ENCODE results near the gene RHOV. TPM values are rescaled to one million over a fixed set of nuclear protein-coding genes. Genes with fewer than 3 reads are reported as not detected.

RHOV gene
- total RNA-seq, 2 donors from 2014 or later: not detected

DNA sequence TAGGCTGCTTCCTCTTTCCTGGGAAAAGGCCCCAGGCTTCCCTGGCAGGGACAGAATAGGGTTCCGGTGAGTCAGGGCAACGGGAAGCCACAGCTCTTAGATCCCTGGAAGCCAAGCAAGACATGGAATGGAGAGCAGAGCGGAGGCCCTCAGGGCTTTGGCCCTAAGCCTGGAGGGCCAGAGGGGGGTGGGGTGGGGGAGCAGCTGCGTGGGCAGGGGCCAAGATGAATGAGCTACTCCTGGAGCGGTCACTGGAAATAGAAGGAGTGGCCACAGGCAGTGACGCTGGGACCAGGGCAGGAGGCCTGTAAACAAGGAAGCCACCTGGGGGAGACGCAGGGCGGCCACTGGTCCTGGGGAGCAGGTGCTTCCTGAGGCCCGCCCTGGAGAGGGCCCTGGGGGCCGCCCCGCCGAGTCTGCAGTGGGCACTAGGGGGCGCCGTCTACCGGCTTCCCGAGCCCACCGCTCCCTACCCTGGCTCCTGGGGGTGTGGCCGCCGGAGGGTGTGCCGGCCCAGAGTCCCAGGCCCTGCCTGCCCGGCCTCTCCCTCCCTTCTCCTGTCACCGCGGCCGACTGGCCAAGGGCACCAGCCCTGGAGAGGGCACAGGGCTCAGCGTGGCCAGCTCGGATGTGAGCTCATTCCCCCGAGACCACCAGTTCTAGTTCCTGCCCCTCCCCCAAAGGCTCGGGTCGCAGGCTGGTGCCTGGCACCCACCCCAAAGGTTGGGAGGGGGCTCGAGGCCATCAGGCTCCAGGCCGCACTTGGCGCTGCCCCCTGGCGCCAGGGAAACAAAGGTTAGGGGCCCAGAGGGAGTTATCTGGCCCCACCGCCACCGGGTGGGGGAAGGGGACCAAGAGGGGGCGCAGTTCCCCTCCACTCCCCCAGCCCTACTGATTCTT, 32.3 kb upstream of the RHOV start:
- intact Hi-C loops (cut with DNase I): loop anchor here (2.0 to 10.0 kb wide), 3 partner anchors 36 to 278 kb away; no protein-coding TSS in a partner anchor
- DNase-seq: peak; percentile 91
- ATAC-seq: peak; percentile 80 to 85

DNA sequence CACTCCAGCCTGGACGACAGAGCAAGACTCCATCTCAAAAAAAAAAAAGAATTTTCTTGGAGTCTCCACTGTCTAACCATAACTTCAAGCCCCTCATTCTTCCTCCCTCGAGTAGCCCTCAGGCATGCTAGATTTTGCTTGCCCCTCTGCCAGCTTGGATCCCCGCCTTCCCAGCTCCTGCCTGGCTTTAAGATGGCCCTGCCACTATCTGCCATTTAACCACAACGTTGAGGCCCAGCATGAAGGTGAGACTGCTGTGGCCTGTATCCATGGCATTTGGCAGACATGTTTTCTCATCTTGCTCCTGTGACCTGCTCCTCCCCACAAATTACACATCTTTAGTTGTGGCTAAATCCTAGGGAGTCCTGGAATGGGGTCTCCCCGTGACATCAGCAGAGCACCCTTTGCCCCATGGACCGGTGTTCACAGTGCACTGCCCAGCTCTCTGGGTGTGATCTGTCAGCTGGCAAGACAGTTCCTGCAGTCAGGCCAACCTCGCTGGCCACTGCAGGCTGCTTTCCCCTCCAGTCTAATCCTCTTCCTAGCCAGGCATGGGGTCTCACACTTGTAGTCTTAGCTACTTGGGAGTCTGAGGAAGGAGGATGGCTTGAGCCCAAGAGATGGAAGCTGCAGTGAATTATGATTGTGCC, 30.6 kb upstream of the RHOV start:
- intact Hi-C loops (cut with DNase I): loop anchor here (1.0 to 10.0 kb wide), 4 partner anchors 38 to 280 kb away; no protein-coding TSS in a partner anchor
- ATAC-seq (no peak), DNase-seq (no peak)

DNA sequence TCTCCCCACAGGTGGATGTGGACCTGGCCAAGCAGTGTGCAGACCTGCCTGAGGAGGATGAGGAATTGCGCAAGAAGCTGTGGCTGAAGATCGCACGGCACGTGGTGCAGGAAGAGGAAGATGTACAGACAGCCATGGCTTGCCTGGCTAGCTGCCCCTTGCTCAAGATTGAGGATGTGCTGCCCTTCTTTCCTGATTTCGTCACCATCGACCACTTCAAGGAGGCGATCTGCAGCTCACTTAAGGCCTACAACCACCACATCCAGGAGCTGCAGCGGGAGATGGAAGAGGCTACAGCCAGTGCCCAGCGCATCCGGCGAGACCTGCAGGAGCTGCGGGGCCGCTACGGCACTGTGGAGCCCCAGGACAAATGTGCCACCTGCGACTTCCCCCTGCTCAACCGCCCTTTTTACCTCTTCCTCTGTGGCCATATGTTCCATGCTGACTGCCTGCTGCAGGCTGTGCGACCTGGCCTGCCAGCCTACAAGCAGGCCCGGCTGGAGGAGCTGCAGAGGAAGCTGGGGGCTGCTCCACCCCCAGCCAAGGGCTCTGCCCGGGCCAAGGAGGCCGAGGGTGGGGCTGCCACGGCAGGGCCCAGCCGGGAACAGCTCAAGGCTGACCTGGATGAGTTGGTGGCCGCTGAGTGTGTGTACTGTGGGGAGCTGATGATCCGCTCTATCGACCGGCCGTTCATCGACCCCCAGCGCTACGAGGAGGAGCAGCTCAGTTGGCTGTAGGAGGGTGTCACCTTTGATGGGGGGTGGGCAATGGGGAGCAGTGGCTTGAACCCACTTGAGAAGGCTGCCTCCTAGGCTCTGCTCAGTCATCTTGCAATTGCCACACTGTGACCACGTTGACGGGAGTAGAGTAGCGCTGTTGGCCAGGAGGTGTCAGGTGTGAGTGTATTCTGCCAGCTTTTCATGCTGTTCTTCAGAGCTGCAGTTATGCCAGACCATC, 28.8 kb upstream of the RHOV start:
- DNase-seq (peak; percentile 57), ATAC-seq (no peak)
- intact Hi-C loops (cut with DNase I): loop anchor here in 1 of 2 donors (10.0 kb wide), 1 partner anchor 282 kb away; no protein-coding TSS in a partner anchor

DNA sequence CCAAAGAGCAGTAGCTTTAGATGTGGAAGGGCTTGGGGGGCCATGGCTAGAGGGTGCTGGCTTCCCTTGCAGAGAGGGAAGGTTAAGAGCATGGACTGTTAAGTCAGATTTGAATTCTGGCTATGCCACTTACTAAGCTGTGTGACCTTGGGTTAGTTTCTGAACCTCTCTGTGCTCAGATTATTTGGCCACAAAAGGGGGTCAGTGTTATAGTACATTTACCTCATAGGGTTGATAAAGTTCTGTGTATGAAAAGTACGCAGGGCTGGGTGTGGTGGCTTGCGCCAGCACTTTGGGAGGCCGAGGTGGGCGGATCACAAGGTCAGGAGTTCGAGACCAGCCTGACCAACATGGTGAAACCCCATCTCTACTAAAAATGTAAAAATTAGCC, 27.0 kb upstream of the RHOV start:
- intact Hi-C loops (cut with DNase I): loop anchor here in 1 of 2 donors (10.0 kb wide), 1 partner anchor 284 kb away; no protein-coding TSS in a partner anchor
- DNase-seq (no peak), ATAC-seq (no peak)

DNA sequence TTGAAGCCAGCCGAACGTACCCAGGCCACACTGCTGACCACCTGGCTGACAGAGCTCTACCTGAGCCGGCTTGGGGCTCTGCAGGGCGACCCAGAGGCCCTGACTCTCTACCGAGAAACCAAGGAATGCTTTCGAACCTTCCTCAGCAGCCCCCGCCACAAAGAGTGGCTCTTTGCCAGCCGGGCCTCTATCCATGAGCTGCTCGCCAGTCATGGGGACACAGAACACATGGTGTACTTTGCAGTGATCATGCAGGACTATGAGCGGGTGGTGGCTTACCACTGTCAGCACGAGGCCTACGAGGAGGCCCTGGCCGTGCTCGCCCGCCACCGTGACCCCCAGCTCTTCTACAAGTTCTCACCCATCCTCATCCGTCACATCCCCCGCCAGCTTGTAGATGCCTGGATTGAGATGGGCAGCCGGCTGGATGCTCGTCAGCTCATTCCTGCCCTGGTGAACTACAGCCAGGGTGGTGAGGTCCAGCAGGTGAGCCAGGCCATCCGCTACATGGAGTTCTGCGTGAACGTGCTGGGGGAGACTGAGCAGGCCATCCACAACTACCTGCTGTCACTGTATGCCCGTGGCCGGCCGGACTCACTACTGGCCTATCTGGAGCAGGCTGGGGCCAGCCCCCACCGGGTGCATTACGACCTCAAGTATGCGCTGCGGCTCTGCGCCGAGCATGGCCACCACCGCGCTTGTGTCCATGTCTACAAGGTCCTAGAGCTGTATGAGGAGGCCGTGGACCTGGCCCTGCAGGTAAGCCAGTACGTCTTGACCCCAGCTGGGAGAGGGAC, 26.4 kb upstream of the RHOV start:
- DNase-seq: no peak
- intact Hi-C loops (cut with DNase I): loop anchor here in 1 of 2 donors (10.0 kb wide), 1 partner anchor 284 kb away; no protein-coding TSS in a partner anchor

DNA sequence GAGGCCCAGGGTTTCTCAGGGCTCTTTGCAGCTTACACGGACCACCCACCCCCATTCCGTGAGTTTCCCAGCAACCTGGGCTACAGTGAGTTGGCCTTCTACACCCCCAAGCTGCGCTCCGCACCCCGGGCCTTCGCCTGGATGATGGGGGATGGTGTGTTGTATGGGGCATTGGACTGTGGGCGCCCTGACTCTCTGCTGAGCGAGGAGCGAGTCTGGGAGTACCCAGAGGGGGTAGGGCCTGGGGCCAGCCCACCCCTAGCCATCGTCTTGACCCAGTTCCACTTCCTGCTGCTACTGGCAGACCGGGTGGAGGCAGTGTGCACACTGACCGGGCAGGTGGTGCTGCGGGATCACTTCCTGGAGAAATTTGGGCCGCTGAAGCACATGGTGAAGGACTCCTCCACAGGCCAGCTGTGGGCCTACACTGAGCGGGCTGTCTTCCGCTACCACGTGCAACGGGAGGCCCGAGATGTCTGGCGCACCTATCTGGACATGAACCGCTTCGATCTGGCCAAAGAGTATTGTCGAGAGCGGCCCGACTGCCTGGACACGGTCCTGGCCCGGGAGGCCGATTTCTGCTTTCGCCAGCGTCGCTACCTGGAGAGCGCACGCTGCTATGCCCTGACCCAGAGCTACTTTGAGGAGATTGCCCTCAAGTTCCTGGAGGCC, 25.6 kb upstream of the RHOV start:
- intact Hi-C loops (cut with DNase I): loop anchor here in 1 of 2 donors (10.0 kb wide), 1 partner anchor 285 kb away; no protein-coding TSS in a partner anchor
- ATAC-seq: no peak
- DNase-seq: no peak

More for the DNA sequence above, 26.4 kb upstream of the RHOV start:
- ATAC-seq: no peak

DNA sequence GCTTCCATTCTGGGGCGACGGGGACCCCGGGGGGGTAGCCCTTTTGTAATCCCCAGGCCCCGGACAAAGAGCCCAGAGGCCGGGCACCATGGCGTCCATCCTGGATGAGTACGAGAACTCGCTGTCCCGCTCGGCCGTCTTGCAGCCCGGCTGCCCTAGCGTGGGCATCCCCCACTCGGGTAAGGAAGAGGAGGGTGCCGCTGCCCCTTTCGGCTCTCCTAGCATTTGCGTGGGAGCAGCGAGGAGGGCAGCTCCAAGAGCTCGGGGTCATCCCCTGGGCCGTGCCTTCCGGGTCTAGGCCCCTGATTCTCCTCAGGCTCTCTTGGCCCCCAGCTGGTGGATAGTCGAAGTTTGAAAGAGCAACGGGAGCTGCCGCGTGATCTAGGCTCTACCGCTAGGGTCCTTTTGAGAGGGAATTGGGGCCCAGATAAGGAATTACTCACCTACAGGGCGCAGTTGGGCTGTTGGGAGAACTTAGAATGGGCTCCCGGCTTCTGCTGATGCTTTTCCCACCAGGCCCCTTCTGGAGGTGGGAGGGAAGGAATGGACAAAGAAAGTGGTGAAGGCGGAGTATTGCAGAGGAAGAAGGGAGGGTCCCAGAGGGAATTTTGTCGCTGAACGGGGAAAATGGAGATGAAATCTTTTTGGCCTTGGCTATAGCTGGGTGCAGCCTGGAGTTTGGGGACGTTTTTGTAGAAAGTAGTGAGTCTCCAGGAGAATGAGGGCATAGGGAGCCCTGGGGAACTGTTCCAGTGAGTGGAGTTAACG, 20.8 kb upstream of the RHOV start:
- DNase-seq: peak; percentile 60
- ATAC-seq: peak; percentile 47 to 72
- intact Hi-C loops (cut with DNase I): loop anchor here in 1 of 2 donors (5.0 kb wide), 2 partner anchors 218 to 373 kb away; no protein-coding TSS in a partner anchor

DNA sequence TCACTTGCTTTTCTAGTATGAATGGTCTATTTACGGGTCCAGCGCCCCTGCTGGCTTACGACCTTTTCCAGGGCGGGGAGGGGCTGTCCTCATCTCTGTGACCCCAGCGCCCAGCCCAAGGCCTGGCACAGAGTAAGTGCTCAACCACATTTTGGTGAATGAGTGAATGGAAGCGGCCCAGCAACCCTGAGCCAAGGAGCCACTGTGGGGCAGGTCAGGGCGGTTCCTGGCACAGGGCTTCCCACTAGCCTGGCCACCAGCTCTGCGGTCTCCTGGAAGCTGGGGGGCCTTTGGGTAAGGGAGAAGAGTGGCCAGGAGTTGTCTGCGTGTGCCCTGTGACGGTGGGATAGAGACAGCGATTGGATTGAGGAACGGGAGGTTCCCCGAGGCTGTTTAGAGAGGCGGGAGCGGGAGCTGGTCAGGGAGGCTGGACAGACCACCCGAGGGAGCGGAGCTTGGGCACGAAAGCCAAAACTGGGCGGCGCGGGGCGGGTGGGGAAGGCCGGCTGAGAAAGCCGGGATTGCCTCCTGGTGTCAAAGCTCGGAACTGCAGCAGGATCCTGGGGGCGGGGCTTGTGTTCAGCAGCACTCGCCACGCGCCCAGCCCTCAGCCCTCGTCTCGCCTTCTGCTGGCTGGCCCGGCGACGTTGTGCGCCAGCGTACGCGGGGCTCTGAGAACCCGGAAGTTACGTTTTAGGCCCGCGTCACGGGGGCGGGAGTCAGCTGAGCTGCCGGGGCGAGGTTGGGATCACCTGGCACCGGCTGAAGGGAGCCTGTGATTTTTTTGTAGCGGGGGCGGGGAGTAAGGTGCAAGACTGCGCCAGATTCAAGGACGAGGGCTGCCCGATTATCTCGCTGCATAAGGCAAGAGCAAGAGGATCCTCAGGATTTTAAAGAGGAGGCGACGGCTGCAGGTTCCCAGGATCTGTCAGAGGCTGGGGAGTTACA, 20.0 kb upstream of the RHOV start, which contains the start of gene VPS18:
Gene VPS18 (plus strand): TSS at position 718 of the 948 bp plus-strand sequence. CDS start 319 bp downstream, outside the sequence.
- ATAC-seq (peak; percentile 98 to 99), DNase-seq (peak; percentile 99)
- intact Hi-C loops (cut with DNase I): loop anchor here in 1 of 2 donors (2.0 to 5.0 kb wide), 3 partner anchors 37 to 372 kb away; no protein-coding TSS in a partner anchor

DNA sequence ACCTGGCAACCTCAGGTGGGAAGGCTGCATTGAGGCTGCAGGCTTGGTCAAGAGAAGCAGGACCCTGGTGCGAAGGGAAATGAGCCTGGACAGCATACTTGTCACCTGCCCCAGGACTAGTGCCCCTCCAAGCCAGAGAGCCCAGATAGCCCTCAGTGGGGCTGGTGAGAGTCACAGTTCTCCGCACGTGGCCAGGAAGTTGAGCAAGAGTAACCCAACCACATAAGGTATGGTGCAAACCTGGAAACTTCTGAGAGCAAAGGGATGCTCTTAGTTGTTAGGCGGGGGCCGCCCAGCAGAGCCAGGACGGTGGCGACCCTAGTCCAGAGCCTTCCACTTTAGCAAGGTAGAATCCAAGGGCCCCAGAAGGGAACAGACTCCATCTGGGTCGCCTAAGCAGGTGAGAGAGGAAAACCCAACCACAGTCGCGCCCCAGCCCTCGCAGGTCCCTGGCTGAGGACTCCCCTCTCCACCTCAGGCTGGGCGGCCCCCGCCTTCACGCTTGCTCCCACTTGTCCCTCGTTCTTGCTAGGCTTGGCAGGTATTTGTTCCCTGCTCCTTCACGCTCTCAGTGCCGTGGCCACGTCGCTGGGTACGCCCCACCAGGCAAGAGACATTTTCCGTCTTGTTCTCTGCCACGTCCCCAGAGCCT, 19.1 kb upstream of the RHOV start:
- intact Hi-C loops (cut with DNase I): loop anchor here in 1 of 2 donors (2.0 to 5.0 kb wide), 3 partner anchors 36 to 371 kb away; no protein-coding TSS in a partner anchor
- ATAC-seq: no peak
- no peak for DNase-seq

DNA sequence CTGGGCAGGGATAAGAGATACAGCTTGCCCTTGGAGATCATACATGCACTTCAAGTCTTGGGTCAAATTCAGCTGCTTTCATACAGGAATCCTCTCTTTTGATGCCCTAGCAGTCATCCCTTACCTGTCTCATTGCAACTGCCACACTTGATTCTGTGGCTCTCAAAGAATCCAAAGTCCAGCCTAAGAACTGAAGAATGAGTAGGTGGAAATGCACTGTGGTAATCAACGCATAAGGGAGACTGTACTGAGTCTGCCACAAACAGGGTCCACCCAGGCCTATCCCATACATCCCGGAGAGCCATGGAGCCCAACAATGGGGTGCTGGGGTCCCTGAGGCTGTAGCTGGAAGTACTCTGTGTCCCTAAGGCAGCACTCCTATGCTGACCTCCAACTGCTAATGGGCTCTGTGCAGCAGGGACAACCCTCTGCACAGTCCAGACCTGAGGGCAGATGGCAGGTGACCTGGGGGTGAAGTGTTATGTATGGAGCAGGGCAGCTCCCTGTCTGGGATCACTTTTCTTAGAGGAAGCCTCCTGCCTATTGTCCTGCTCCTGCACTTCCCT, 18.5 kb upstream of the RHOV start:
- ATAC-seq (no peak), DNase-seq (no peak)
- intact Hi-C loops (cut with DNase I): loop anchor here in 1 of 2 donors (2.0 to 5.0 kb wide), 3 partner anchors 36 to 370 kb away; no protein-coding TSS in a partner anchor

DNA sequence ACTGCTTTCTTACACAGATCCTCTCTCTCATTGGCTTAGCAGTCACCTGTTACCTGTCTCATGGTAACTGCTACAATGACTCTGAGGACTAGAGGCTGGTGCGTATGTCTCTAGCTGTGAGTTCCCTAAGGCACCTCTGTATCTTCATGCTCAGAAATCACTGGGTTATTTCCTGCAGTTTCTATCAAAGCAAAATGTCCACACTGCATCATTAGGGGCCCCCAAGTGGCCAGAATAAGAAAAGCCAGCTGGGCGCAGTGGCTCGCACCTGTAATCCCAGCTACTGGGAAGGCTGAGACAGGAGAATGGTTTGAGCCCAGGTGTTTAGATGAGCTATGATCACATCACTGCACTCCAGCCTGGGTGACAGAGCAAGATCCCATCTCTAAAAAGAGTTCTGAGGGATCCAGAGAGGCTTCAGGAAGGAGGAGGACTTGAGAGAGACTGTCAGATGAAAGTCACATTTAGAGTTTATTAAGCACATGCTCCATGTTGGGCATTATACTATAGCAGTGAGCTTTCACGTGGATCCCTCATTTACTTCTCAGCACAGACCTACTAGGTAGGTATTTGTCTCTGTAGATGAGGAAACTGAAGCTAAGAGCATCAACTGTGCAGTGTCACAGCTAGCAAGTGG, 17.9 kb upstream of the RHOV start:
- DNase-seq: no peak
- intact Hi-C loops (cut with DNase I): loop anchor here in 1 of 2 donors (2.0 to 5.0 kb wide), 3 partner anchors 35 to 370 kb away; no protein-coding TSS in a partner anchor

DNA sequence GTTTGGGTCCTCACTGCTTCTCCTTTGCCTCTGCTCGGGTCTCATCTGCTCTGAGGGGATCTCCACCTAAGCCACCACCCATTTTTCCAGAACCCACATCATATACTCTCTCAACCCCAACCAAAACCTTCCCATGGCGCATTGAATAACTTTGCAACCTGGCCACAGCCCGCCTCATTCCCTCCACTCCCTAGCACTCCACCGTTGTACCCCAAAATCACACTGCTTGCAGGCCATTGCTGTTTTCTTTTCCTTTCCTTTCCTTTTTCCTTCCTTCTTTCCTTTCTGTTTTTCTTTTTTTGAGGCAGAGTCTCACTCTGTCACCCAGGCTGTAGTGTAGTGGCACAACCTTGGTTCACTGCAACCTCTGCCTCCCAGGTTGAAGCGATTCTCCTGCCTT, 17.1 kb upstream of the RHOV start:
- intact Hi-C loops (cut with DNase I): loop anchor here in 1 of 2 donors (5.0 kb wide), 2 partner anchors 214 to 369 kb away; no protein-coding TSS in a partner anchor
- DNase-seq (no peak), ATAC-seq (no peak)

More for the DNA sequence above, 17.9 kb upstream of the RHOV start:
- ATAC-seq: no peak

DNA sequence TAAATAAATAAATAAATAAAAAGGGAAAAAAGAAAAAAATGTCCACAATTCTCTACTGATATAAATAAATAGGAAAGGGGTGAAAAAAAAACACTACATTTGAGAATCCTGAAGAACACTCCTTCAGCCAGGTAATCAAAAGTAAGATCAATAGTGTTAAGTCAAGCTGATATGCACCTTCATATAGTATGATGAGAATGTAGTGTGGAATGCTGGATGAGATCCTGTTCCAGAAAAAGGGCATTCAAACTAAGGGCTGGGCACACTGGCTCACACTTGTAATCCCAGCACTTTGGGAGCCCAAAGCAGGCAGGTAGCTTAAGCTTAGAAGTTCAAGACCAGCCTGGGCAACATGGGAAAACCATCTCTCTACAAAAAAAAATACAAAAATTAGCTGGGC, 15.1 kb upstream of the RHOV start:
- DNase-seq: no peak
- no peak for ATAC-seq
- intact Hi-C loops (cut with DNase I): no loop called here

DNA sequence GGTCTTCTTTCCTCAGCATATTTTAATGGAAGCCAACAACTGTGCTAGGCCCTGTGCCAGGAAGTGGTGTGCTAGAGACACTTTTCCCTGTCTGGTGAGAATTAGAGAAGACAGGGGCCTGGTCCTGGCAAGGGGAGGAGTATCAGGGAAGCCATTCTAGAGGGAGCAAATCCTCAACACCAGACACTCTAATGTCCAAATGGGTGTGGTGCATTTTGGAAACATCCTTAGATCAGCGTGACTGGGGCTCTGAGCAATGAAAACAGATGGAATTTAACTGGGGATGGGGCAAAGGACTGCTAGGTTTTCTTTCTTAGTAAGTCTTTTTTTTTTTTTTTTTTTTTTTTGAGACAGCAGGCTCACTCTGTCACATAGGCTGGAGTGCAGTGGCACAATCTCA, 12.6 kb upstream of the RHOV start:
- no peak for DNase-seq
- no peak for ATAC-seq
- intact Hi-C loops (cut with DNase I): no loop called here

Measured in left cardiac atrium (tissue), 4 donors.